Measurements from ENCODE around the gene ASB8. TPM values are rescaled to one million over a fixed set of nuclear protein-coding genes. Genes with fewer than 3 reads are reported as not detected.

The ASB8 gene
- polyA plus RNA-seq, 2 of the 4 experiments (the other 2 are of a cell fraction) = 16.2 to 25.6 TPM

DNA sequence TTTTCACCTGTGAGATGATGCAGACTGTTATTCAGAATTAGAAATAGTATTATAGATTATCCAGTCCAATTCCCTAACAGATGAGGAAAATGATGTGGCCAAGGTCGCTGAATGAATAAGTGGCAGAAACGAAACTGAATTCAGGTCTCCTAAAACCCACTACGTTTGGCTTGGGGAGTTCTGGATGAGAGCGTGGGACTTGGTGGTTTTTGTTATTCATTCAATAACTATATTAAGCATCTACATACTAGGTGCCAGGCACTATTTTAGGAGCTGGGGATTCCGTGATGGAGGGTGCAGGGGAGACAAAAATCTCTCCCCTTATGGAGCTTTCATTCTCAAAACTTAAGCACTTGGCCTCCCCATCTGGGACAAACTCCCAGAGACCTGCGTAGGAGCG, 25.3 kb upstream of the ASB8 start:
- 24% methylated on average over 7 of the region's 7 CpGs for WGBS (ENCODE audit: missing lambda C conversion rate)
- H3K4me2 ChIP-seq = peak overlapping the region; percentile 81
- H3K4me3 ChIP-seq = peak overlapping the region; percentile 64
- peak overlapping the region; percentile 64 to 84; a peak in 5 of 6 replicates for H3K27ac ChIP-seq
- POLR2A ChIA-PET = interaction anchor here (0.6 to 1.0 kb wide), 4 partner anchors 12 to 362 kb away, joined by 3 to 6 read pairs (median 4); partner anchors contain the start of gene ASB8
- no peak for ATAC-seq
- H3K4me1 ChIP-seq = peaks cover 7% of the 10 kb centered on the region; the same call in 2 of the 3 replicates
- CTCF ChIA-PET = interaction anchor here (0.7 to 5.7 kb wide), 13 partner anchors 9 to 445 kb away, joined by 3 to 63 read pairs (median 4); no protein-coding TSS in a partner anchor
- DNase-seq (ENCODE audit: low read depth in 1 of 2, low spot score in 1 of 2) = no peak
- no peak for FAIRE-seq
- no peaks in the 10 kb centered on the region for H3K9me3 ChIP-seq
- no peak for TF ChIP-seq BHLHE40 (IDR thresholded peaks at IDR 0.05; ENCODE audit: low read depth, low read length)
- TF ChIP-seq RARB (CRISPR knock-in tag; IDR thresholded peaks at IDR 0.05) = no peak
- TF ChIP-seq MAX (IDR thresholded peaks at IDR 0.05) = no peak
- TF ChIP-seq ZNF302 (CRISPR knock-in tag; IDR thresholded peaks at IDR 0.05) = no peak
- no peak for TF ChIP-seq HOXB13 (CRISPR knock-in tag; IDR thresholded peaks at IDR 0.05; ENCODE audit: low read depth)
- no peak for TF ChIP-seq HOXA7 (CRISPR knock-in tag; IDR thresholded peaks at IDR 0.05)
- TF ChIP-seq CHD4 (IDR thresholded peaks at IDR 0.05; ENCODE audit: borderline replicate concordance) = no peak

GRCh38 chr12:48180857-48181495, 23.7 kb upstream of the ASB8 start:
- ATAC-seq (no peak), FAIRE-seq (no peak), DNase-seq (ENCODE audit: low read depth in 1 of 2, low spot score in 1 of 2) (no peak)
- POLR2A ChIA-PET = no interaction called here
- H3K9me3 ChIP-seq = no peaks in the 10 kb centered on the region
- CTCF ChIA-PET = interaction anchor here (0.7 to 3.0 kb wide), 5 partner anchors 8 to 437 kb away, joined by 5 to 15 read pairs (median 14); no protein-coding TSS in a partner anchor
- no peak overlapping the region for H3K4me3 ChIP-seq
- no peak overlapping the region for H3K4me2 ChIP-seq
- WGBS (ENCODE audit: missing lambda C conversion rate) = 45% methylated on average over 2 of the region's 2 CpGs
- TF ChIP-seq CHD4 (IDR thresholded peaks at IDR 0.05; ENCODE audit: borderline replicate concordance) (no peak), BCL3 (IDR thresholded peaks at IDR 0.05) (no peak), MYC (IDR thresholded peaks at IDR 0.05; ENCODE audit: borderline replicate concordance, low read length) (no peak), MAFK (IDR thresholded peaks at IDR 0.05; ENCODE audit: partially characterized antibody) (no peak), NR3C1 (IDR thresholded peaks at IDR 0.05) (no peak), RAD21 (conservative IDR thresholded peaks at IDR 0.05 in 1 of 2, IDR thresholded peaks at IDR 0.05 in 1 of 2) (no peak), USF2 (IDR thresholded peaks at IDR 0.05) (no peak), REST (IDR thresholded peaks at IDR 0.05) (no peak), RCOR1 (IDR thresholded peaks at IDR 0.05; ENCODE audit: low read depth, low read length) (no peak), CBX8 (IDR thresholded peaks at IDR 0.05) (no peak), ZSCAN20 (CRISPR knock-in tag; IDR thresholded peaks at IDR 0.05) (no peak), EHMT2 (IDR thresholded peaks at IDR 0.05; ENCODE audit: low read depth) (no peak)
- TF ChIP-seq, protein P1, sequence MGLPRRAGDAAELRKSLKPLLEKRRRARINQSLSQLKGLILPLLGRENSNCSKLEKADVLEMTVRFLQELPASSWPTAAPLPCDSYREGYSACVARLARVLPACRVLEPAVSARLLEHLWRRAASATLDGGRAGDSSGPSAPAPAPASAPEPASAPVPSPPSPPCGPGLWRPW (IDR thresholded peaks at IDR 0.05) = no peak
- H3K4me1 ChIP-seq = peaks cover 10% of the 10 kb centered on the region; the same call in 2 of the 3 replicates
- no peak overlapping the region for H3K27ac ChIP-seq

Data from A549 (cell line).